ENCODE results near the gene FBXL14. TPM values are rescaled to one million over a fixed set of nuclear protein-coding genes. Genes with fewer than 3 reads are reported as not detected.

FBXL14 gene
- total and polyA plus RNA-seq, 2 of the 13 experiments (the other 11 are each of a cell fraction or from before 2014, with no cell fraction given): 7.0 to 7.4 TPM

GRCh38 chr12:1527789-1528188 lies 66.6 kb downstream of the FBXL14 start (continued):
- TF ChIP-seq ZHX2 (IDR thresholded peaks at IDR 0.05; ENCODE audit: low read depth) (no peak), ZHX2 (CRISPR knock-in tag; IDR thresholded peaks at IDR 0.05; ENCODE audit: borderline replicate concordance) (no peak), ISL2 (CRISPR knock-in tag; IDR thresholded peaks at IDR 0.05) (no peak), ZNF710 (CRISPR knock-in tag; IDR thresholded peaks at IDR 0.05; ENCODE audit: borderline replicate concordance) (no peak), ZNF160 (CRISPR knock-in tag; IDR thresholded peaks at IDR 0.05) (no peak), ZNF24 (IDR thresholded peaks at IDR 0.05) (no peak)

Data from HepG2 (cell line).